Caki2 (cell line): ENCODE results near the gene CD38. TPM values are rescaled to one million over a fixed set of nuclear protein-coding genes. Genes with fewer than 3 reads are reported as not detected.
A peak's percentile ranks its signal among the peaks of the same experiment; 100 is the strongest.
"Not testable (repeated sequence)": the region's sequence is repeated elsewhere in the genome, so short reads cannot be mapped to it uniquely, and the experiment has no call there.

Experiments used
- DNase-seq: peaks from one replicate; pipeline ENCODE4 v3.0.0-alpha.2; 2015; ENCODE audit warnings: low read depth
- in situ Hi-C: cut with HindIII; loops from 2 replicates; pipeline ENCODE4 v1.10.0; 2016; ENCODE audit warnings: low sequenced_read_pairs, low pct_unique_long_range_greater_than_20kb, mixed read lengths
- total RNA-seq: library from RNA; depleted of rRNA; stranded (reverse); fragments of >200 nt; shearing (Covaris generic); gene quantifications from 2 replicates; pipeline ENCODE4 v1.2.3, GENCODE V29; 2014; ENCODE audit warnings: low replicate concordance

CD38 gene
- total RNA-seq, 1 experiment from 2014 or later = not detected

- in situ Hi-C loops = no loop called here
- DNase-seq = no peak
Measured at GRCh38 chr4:15786743-15787142, 8.6 kb downstream of the CD38 start.

GRCh38 chr4:15792974-15793373, 14.8 kb downstream of the CD38 start:
- in situ Hi-C loops = no loop called here
- no peak for DNase-seq

- in situ Hi-C loops = no loop called here
- no peak for DNase-seq
Measured at GRCh38 chr4:15793506-15794363, 15.6 kb downstream of the CD38 start.

GRCh38 chr4:15794426-15794825, 16.3 kb downstream of the CD38 start:
- in situ Hi-C loops = no loop called here

GRCh38 chr4:15794905-15795304, 16.8 kb downstream of the CD38 start:
- no peak for DNase-seq
- in situ Hi-C loops = no loop called here

More at GRCh38 chr4:15794426-15794825, 16.3 kb downstream of the CD38 start:
- no peak for DNase-seq

GRCh38 chr4:15797320-15797719, 19.2 kb downstream of the CD38 start:
- DNase-seq = no peak
- in situ Hi-C loops = no loop called here

- no peak for DNase-seq
- in situ Hi-C loops = no loop called here
Measured at GRCh38 chr4:15799141-15799540, 21.0 kb downstream of the CD38 start.

- in situ Hi-C loops = no loop called here
Measured at GRCh38 chr4:15799701-15800100, 21.6 kb downstream of the CD38 start.

GRCh38 chr4:15802497-15802896, 24.4 kb downstream of the CD38 start:
- in situ Hi-C loops, DNase-seq: not testable (repeated sequence)

More at GRCh38 chr4:15799701-15800100, 21.6 kb downstream of the CD38 start:
- no peak for DNase-seq

GRCh38 chr4:15805583-15806517, 27.7 kb downstream of the CD38 start:
- in situ Hi-C loops = no loop called here

GRCh38 chr4:15809058-15809457, 30.9 kb downstream of the CD38 start:
- DNase-seq = no peak
- in situ Hi-C loops = no loop called here

More at GRCh38 chr4:15805583-15806517, 27.7 kb downstream of the CD38 start:
- DNase-seq = peak; percentile 28

- in situ Hi-C loops = no loop called here
- DNase-seq = no peak
Measured at GRCh38 chr4:15809466-15809865, 31.3 kb downstream of the CD38 start.

GRCh38 chr4:15811703-15812337, 33.7 kb downstream of the CD38 start:
- in situ Hi-C loops = no loop called here
- no peak for DNase-seq

- no peak for DNase-seq
- in situ Hi-C loops = no loop called here
Measured at GRCh38 chr4:15832523-15833451, 54.7 kb downstream of the CD38 start.

GRCh38 chr4:15833801-15834200, 55.7 kb downstream of the CD38 start:
- in situ Hi-C loops = no loop called here
- DNase-seq = no peak

- peak; percentile 63 for DNase-seq
- in situ Hi-C loops = no loop called here
Measured at GRCh38 chr4:15836362-15836761, 58.2 kb downstream of the CD38 start.

- in situ Hi-C loops = no loop called here
- no peak for DNase-seq
Measured at GRCh38 chr4:15837591-15837990, 59.5 kb downstream of the CD38 start.
